KMS-11 (cell line): ENCODE measurements around the gene NOP14.

Experiments used
- H2AFZ ChIP-seq: fragments of 200-600 bp; sonication (generic); 2 replicates; pipeline ENCODE4 v1.6.1; 2016; ENCODE audit warnings: antibody characterized with exemption, mixed run types, low read depth
- H3K27ac ChIP-seq: fragments of 200-600 bp; sonication (generic); 2 replicates; pipeline ENCODE4 v1.6.1; 2016; ENCODE audit warnings: mild to moderate bottlenecking, mixed run types
- H3K27me3 ChIP-seq: fragments of 200-600 bp; sonication (generic); 2 replicates; pipeline ENCODE4 v1.6.1; 2017; ENCODE audit warnings: mild to moderate bottlenecking, low read depth, mixed run types, moderate library complexity; ENCODE audit not compliant: insufficient read depth
- H3K36me3 ChIP-seq: fragments of 200-600 bp; sonication (generic); 2 replicates; pipeline ENCODE4 v1.6.1; 2017; ENCODE audit warnings: mild to moderate bottlenecking, mixed run types; ENCODE audit not compliant: insufficient read depth
- H3K4me1 ChIP-seq: fragments of 200-600 bp; sonication (generic); 2 replicates; pipeline ENCODE4 v1.6.1; 2016; ENCODE audit warnings: mild to moderate bottlenecking, low read depth, mixed run types; ENCODE audit not compliant: poor library complexity, severe bottlenecking
- H3K4me2 ChIP-seq: fragments of 200-600 bp; sonication (generic); 2 replicates; pipeline ENCODE4 v1.7.0; 2016; ENCODE audit warnings: mild to moderate bottlenecking, mixed run types
- H3K4me3 ChIP-seq: fragments of 200-600 bp; sonication (generic); IDR thresholded peaks from 2 replicates; pipeline ENCODE4 v1.6.1; 2017; ENCODE audit warnings: low read depth, low read length, mixed read lengths; ENCODE audit not compliant: insufficient read depth
- H3K79me2 ChIP-seq: fragments of 200-600 bp; sonication (generic); 2 replicates; pipeline ENCODE4 v1.6.1; 2016; ENCODE audit warnings: low read depth, mixed run types; ENCODE audit not compliant: insufficient read depth
- H3K9ac ChIP-seq: fragments of 200-600 bp; sonication (generic); 2 replicates; pipeline ENCODE4 v1.6.1; 2016; ENCODE audit warnings: mild to moderate bottlenecking, mixed run types
- H4K20me1 ChIP-seq: fragments of 200-600 bp; sonication (generic); 2 replicates; pipeline ENCODE4 v1.6.1; 2016; ENCODE audit warnings: mild to moderate bottlenecking, mixed run types; ENCODE audit not compliant: insufficient read depth
- TF ChIP-seq, protein P1 (sequence below): fragments of 200-600 bp; sonication (generic); conservative IDR thresholded peaks from 2 replicates; pipeline ENCODE4 v1.6.1; 2017; ENCODE audit warnings: low read depth, mild to moderate bottlenecking, antibody characterized with exemption, low read length, moderate library complexity, mixed read lengths

The NOP14 gene

DNA sequence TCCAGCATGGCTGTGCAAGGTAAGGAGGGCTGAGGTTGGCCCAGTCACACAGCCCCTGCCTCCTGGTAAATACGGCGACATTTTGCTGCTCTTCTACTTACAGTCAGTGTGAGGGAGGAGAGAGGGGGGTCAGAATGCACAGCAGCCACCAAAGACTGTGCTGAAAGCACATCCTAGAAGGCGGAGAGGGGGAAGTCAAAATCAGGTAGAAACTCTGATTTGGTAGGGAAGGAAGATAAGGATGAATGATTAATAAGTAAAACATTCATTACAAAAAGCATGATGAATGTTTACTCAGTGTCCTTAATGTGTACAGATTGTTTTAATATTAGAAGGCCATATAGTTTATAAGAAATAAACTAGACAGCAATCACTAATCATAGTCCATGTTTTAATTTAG is 62.0 kb downstream of the NOP14 start:
- Histone ChIP-seq H2AFZ (no peak overlapping the region), H3K27me3 (no peaks in the 10 kb centered on the region), H3K36me3 (no peaks in the 10 kb centered on the region)

DNA sequence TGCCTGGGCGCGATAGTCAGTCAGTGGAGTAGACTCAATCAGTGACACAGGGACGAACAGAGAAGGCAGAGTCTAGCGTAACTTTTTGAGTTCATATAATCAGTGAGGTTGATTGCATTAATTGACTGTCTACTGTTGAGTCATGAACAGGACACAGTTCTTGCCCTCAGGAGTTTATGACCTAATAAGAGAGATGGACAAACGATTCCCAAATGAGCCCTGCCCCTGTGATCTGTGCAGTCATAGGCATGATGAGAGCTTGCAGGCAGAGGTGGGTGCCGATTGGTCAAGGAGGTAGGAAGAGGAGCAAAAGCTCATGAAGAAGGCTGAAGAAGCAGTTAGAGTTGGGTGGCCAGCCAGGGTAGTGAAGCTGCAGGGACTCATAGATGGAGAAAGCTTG is 62.5 kb downstream of the NOP14 start:
- no peak overlapping the region for H3K9ac ChIP-seq
- no peak overlapping the region for H3K4me3 ChIP-seq
- H3K27me3 ChIP-seq = no peaks in the 10 kb centered on the region
- no peaks in the 10 kb centered on the region for H3K79me2 ChIP-seq
- H2AFZ ChIP-seq = no peak overlapping the region
- H3K4me1 ChIP-seq = no peaks in the 10 kb centered on the region
- H3K36me3 ChIP-seq = no peaks in the 10 kb centered on the region
- TF ChIP-seq, protein P1, sequence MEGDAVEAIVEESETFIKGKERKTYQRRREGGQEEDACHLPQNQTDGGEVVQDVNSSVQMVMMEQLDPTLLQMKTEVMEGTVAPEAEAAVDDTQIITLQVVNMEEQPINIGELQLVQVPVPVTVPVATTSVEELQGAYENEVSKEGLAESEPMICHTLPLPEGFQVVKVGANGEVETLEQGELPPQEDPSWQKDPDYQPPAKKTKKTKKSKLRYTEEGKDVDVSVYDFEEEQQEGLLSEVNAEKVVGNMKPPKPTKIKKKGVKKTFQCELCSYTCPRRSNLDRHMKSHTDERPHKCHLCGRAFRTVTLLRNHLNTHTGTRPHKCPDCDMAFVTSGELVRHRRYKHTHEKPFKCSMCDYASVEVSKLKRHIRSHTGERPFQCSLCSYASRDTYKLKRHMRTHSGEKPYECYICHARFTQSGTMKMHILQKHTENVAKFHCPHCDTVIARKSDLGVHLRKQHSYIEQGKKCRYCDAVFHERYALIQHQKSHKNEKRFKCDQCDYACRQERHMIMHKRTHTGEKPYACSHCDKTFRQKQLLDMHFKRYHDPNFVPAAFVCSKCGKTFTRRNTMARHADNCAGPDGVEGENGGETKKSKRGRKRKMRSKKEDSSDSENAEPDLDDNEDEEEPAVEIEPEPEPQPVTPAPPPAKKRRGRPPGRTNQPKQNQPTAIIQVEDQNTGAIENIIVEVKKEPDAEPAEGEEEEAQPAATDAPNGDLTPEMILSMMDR = no peak
- no peak overlapping the region for H3K4me2 ChIP-seq
- H3K27ac ChIP-seq = no peak overlapping the region
- H4K20me1 ChIP-seq = no peaks in the 10 kb centered on the region

More for the DNA sequence above, 62.0 kb downstream of the NOP14 start:
- H3K4me2 ChIP-seq = no peak overlapping the region
- H3K27ac ChIP-seq = no peak overlapping the region
- TF ChIP-seq, protein P1 = no peak
- no peak overlapping the region for H3K4me3 ChIP-seq
- no peaks in the 10 kb centered on the region for H3K4me1 ChIP-seq
- no peaks in the 10 kb centered on the region for H4K20me1 ChIP-seq
- H3K9ac ChIP-seq = no peak overlapping the region
- no peaks in the 10 kb centered on the region for H3K79me2 ChIP-seq

DNA sequence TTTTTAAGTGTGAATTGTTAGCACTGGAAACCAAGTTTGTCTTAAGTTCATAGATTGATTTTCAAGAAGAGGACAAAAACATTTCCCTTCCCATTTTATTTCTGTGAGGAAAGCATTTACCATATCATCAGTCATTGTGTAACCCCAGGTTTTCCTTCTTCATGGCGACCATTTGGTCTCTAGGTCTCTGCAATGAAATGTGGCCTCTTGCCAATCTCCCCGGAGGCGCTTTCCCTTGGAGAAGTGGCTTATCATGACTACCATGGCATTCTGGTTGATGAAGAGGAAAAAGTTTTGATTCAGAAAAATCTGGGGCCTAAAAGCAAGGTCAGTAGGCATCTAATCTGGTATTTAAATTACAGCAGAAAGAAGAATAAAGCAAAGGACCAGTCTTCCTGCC is 65.2 kb downstream of the NOP14 start:
- no peaks in the 10 kb centered on the region for H3K27me3 ChIP-seq
- no peaks in the 10 kb centered on the region for H4K20me1 ChIP-seq
- H3K9ac ChIP-seq = no peak overlapping the region
- H3K4me2 ChIP-seq = no peak overlapping the region
- H3K4me3 ChIP-seq = no peak overlapping the region
- no peak overlapping the region for H3K27ac ChIP-seq
- TF ChIP-seq, protein P1 = no peak
- H2AFZ ChIP-seq = no peak overlapping the region
- no peaks in the 10 kb centered on the region for H3K4me1 ChIP-seq
- H3K36me3 ChIP-seq = no peaks in the 10 kb centered on the region
- H3K79me2 ChIP-seq = no peaks in the 10 kb centered on the region

DNA sequence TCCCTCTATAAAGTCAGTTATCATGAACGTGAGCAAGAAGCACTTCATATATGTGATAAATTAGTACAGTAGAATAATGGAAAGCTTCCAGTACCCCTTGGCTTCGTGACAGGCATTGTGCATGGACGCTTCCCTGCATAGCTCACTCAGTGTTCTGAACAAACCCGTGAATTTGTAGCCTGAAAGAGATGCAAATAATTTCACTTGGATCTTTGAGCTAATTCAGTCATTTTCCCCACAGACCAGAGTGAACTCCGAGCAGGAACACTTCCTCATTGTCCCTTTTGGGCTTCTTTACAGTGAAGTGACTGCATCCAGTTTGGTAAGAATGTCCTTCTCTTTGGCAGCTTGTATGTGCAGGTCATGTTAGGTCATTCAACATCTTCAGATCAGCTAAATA is 69.4 kb downstream of the NOP14 start:
- Histone ChIP-seq H2AFZ (no peak overlapping the region), H3K4me2 (no peak overlapping the region), H3K4me1 (no peaks in the 10 kb centered on the region), H3K9ac (no peak overlapping the region), H3K27me3 (no peaks in the 10 kb centered on the region), H3K27ac (no peak overlapping the region), H3K79me2 (no peaks in the 10 kb centered on the region), H3K36me3 (no peaks in the 10 kb centered on the region), H4K20me1 (no peaks in the 10 kb centered on the region), H3K4me3 (no peak overlapping the region)
- TF ChIP-seq, protein P1 = no peak
